Ishikawa (cell line): ENCODE data around the gene MADD.

Experiments
- CEBPB ChIP-seq: IDR thresholded peaks from 2 replicates; pipeline ENCODE4 v1.6.1; 2012
- EGR1 ChIP-seq: IDR thresholded peaks from 2 replicates; pipeline ENCODE4 v1.6.1; 2012
- EP300 ChIP-seq: IDR thresholded peaks from 2 replicates; pipeline ENCODE4 v1.6.1; 2012; ENCODE audit warnings: borderline replicate concordance
- FOXM1 ChIP-seq: IDR thresholded peaks from 2 replicates; pipeline ENCODE4 v1.6.1; 2012; ENCODE audit warnings: low read depth, borderline replicate concordance
- MAX ChIP-seq: IDR thresholded peaks from 2 replicates; pipeline ENCODE4 v1.6.1; 2012
- NFIC ChIP-seq: IDR thresholded peaks from 2 replicates; pipeline ENCODE4 v1.6.1; 2012
- RAD21 ChIP-seq: IDR thresholded peaks from 2 replicates; pipeline ENCODE4 v1.6.1; 2012; ENCODE audit warnings: low read depth
- REST ChIP-seq: IDR thresholded peaks from 2 replicates; pipeline ENCODE4 v1.6.1; 2012; ENCODE audit warnings: low read depth, mild to moderate bottlenecking
- TAF1 ChIP-seq: IDR thresholded peaks from 2 replicates; pipeline ENCODE4 v1.6.1; 2012; ENCODE audit warnings: low read depth, mild to moderate bottlenecking
- TCF12 ChIP-seq: IDR thresholded peaks from 2 replicates; pipeline ENCODE4 v1.6.1; 2012; ENCODE audit warnings: low read depth
- TEAD4 ChIP-seq: IDR thresholded peaks from 2 replicates; pipeline ENCODE4 v1.6.1; 2012
- USF1 ChIP-seq: IDR thresholded peaks from 2 replicates; pipeline ENCODE4 v1.6.1; 2012
- ZBTB7A ChIP-seq: IDR thresholded peaks from 2 replicates; pipeline ENCODE4 v1.6.1; 2012; ENCODE audit warnings: low read depth

- no peak for TF ChIP-seq TAF1
- TF ChIP-seq MAX = no peak
- no peak for TF ChIP-seq REST
- TF ChIP-seq FOXM1 = no peak
- TF ChIP-seq EGR1 = no peak
- no peak for TF ChIP-seq CEBPB
- TF ChIP-seq EP300 = no peak
- TF ChIP-seq TEAD4 = no peak
- no peak for TF ChIP-seq TCF12
- no peak for TF ChIP-seq ZBTB7A
- TF ChIP-seq NFIC = no peak
- no peak for TF ChIP-seq USF1
- TF ChIP-seq RAD21 = no peak
Observed at GRCh38 chr11:47222696-47223095, 47.2 kb upstream of the MADD start.
